Measurements from ENCODE around the gene ADCY9. TPM values are rescaled to one million over a fixed set of nuclear protein-coding genes. Genes with fewer than 3 reads are reported as not detected.

The ADCY9 gene
- total RNA-seq, 1 donor from 2014 or later: 12.0 TPM

GRCh38 chr16:3919413-3919812 is 196.8 kb downstream of the ADCY9 start:
- no peak for TF ChIP-seq CTCF (IDR thresholded peaks at IDR 0.05; ENCODE audit: insufficient read depth, low read length, poor library complexity, severe bottlenecking)
- DNase-seq (ENCODE audit: low read depth): no peak
- peaks cover 2% of the 10 kb centered on the region for H3K27me3 ChIP-seq (ENCODE audit: control insufficient read depth, insufficient read depth, low read length)
- H3K36me3 ChIP-seq (ENCODE audit: control insufficient read depth, insufficient read depth, low read length): no peaks in the 10 kb centered on the region
- no peak overlapping the region for H3K4me3 ChIP-seq (ENCODE audit: low read depth, low read length)

- H3K27me3 ChIP-seq (ENCODE audit: control insufficient read depth, insufficient read depth, low read length): peaks cover 2% of the 10 kb centered on the region
- H3K36me3 ChIP-seq (ENCODE audit: control insufficient read depth, insufficient read depth, low read length): no peaks in the 10 kb centered on the region
- no peak for TF ChIP-seq CTCF (IDR thresholded peaks at IDR 0.05; ENCODE audit: insufficient read depth, low read length, poor library complexity, severe bottlenecking)
- H3K4me3 ChIP-seq (ENCODE audit: low read depth, low read length): no peak overlapping the region
- no peak for DNase-seq (ENCODE audit: low read depth)
Measured at GRCh38 chr16:3915426-3916260, 200.6 kb downstream of the ADCY9 start.

DNA sequence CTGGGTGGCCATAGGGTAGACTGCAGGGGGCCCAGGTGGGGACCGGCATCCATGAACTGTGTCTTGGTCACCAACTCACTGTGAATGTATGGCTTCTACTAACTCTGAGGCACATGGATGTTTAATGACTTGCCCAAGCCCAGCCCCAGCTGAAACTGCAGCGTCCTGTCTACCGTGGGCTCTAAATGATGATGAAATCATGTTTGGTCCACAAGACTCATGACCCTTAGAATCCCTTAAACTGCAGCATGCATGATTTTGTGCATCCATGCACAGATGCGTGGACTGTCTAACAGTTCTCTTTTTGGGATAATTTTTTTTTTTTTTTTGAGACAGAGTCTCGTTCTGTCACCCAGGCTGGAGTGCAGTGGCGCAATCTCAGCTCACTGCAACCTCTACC is 203.3 kb downstream of the ADCY9 start:
- Histone ChIP-seq H3K4me3 (ENCODE audit: low read depth, low read length) (no peak overlapping the region), H3K36me3 (ENCODE audit: control insufficient read depth, insufficient read depth, low read length) (no peaks in the 10 kb centered on the region), H3K27me3 (ENCODE audit: control insufficient read depth, insufficient read depth, low read length) (peaks cover 2% of the 10 kb centered on the region)
- DNase-seq (ENCODE audit: low read depth): no peak
- TF ChIP-seq CTCF (IDR thresholded peaks at IDR 0.05; ENCODE audit: insufficient read depth, low read length, poor library complexity, severe bottlenecking): no peak

Other genes with a start within 250 kb of the ADCY9 start
- 31.4 and 33.2 TPM in 2 replicates for gene CREBBP, start 235.7 kb downstream of the ADCY9 start, total RNA-seq
- gene SRL, start 125.6 kb upstream of the ADCY9 start, total RNA-seq: not detected in 2 replicates
- 7.1 and 10.4 TPM in 2 replicates for gene TFAP4, start 156.6 kb upstream of the ADCY9 start, total RNA-seq
- 11.5 and 14.7 TPM in 2 replicates for gene GLIS2, start 199.6 kb upstream of the ADCY9 start, total RNA-seq
- 58.1 and 62.8 TPM in 2 replicates for gene PAM16, start 234.9 kb upstream of the ADCY9 start, total RNA-seq